HG02623 (cell line): ENCODE data around the gene PKHD1.

Source experiments
- ATAC-seq: cut with Tn5 transposase; IDR thresholded peaks from one replicate; pipeline ENCODE4 v1.9.1; 2021; ENCODE audit warnings: moderate library complexity; ENCODE audit not compliant: unreplicated experiment

Gene PKHD1

GRCh38 chr6:51818520-51819022 is 268.8 kb downstream of the PKHD1 start:
- ATAC-seq, result no peak

- no peak for ATAC-seq
Observed at GRCh38 chr6:51817832-51818231, 269.6 kb downstream of the PKHD1 start.

- no peak for ATAC-seq
Observed at GRCh38 chr6:51814418-51814817, 273.0 kb downstream of the PKHD1 start.

- ATAC-seq, result no peak
Observed at GRCh38 chr6:51813904-51814303, 273.5 kb downstream of the PKHD1 start.

- ATAC-seq, result no peak
Observed at GRCh38 chr6:51812231-51812630, 275.2 kb downstream of the PKHD1 start.

- ATAC-seq, result peak; percentile 83
Observed at GRCh38 chr6:51805517-51805916, 281.9 kb downstream of the PKHD1 start.

GRCh38 chr6:51800603-51801002 is 286.8 kb downstream of the PKHD1 start:
- ATAC-seq, result no peak

- ATAC-seq, result no peak
Observed at GRCh38 chr6:51793393-51793792, 294.0 kb downstream of the PKHD1 start.

GRCh38 chr6:51792273-51793030 is 295.0 kb downstream of the PKHD1 start:
- ATAC-seq, result no peak

- no peak for ATAC-seq
Observed at GRCh38 chr6:51790946-51791345, 296.5 kb downstream of the PKHD1 start.

- ATAC-seq, result no peak
Observed at GRCh38 chr6:51788121-51788520, 299.3 kb downstream of the PKHD1 start.

GRCh38 chr6:51778666-51779065 is 308.7 kb downstream of the PKHD1 start:
- ATAC-seq, result no peak

- no peak for ATAC-seq
Observed at GRCh38 chr6:51777618-51778017, 309.8 kb downstream of the PKHD1 start.

- ATAC-seq, result no peak
Observed at GRCh38 chr6:51775942-51776860, 311.2 kb downstream of the PKHD1 start.

- no peak for ATAC-seq
Observed at GRCh38 chr6:51768087-51768486, 319.3 kb downstream of the PKHD1 start.

- no peak for ATAC-seq
Observed at GRCh38 chr6:51765230-51765629, 322.2 kb downstream of the PKHD1 start.

GRCh38 chr6:51753635-51754034 is 333.8 kb downstream of the PKHD1 start:
- ATAC-seq, result no peak

- ATAC-seq, result no peak
Observed at GRCh38 chr6:51743999-51744398, 343.4 kb downstream of the PKHD1 start.

- no peak for ATAC-seq
Observed at GRCh38 chr6:51740658-51741057, 346.8 kb downstream of the PKHD1 start.

- ATAC-seq, result no peak
Observed at GRCh38 chr6:51738614-51739013, 348.8 kb downstream of the PKHD1 start.

GRCh38 chr6:51737580-51738360 is 349.6 kb downstream of the PKHD1 start:
- ATAC-seq, result no peak
